ENCODE measurements around the gene CENPB.

Gene CENPB

GRCh38 chr20:3814928-3815495, 28.5 kb upstream of the CENPB start:
- Mint-ChIP-seq H3K27me3 (ENCODE audit: low read depth) (no peaks in the 10 kb centered on the region), H3K27ac (peak overlapping the region; percentile 89), H3K4me3 (peak overlapping the region; percentile 28), H3K4me1 (ENCODE audit: low read depth) (peaks cover 64% of the 10 kb centered on the region), H3K36me3 (ENCODE audit: low read depth) (peaks cover 15% of the 10 kb centered on the region), H3K9me3 (no peaks in the 10 kb centered on the region)

GRCh38 chr20:3813848-3814581, 27.5 kb upstream of the CENPB start:
- no peak overlapping the region for H3K4me3 Mint-ChIP-seq
- H3K36me3 Mint-ChIP-seq (ENCODE audit: low read depth) = peaks cover 15% of the 10 kb centered on the region
- H3K9me3 Mint-ChIP-seq = no peaks in the 10 kb centered on the region
- H3K27me3 Mint-ChIP-seq (ENCODE audit: low read depth) = no peaks in the 10 kb centered on the region
- H3K4me1 Mint-ChIP-seq (ENCODE audit: low read depth) = peaks cover 58% of the 10 kb centered on the region
- peak overlapping the region; percentile 71 for H3K27ac Mint-ChIP-seq

GRCh38 chr20:3812975-3813847, 26.7 kb upstream of the CENPB start:
- H3K4me3 Mint-ChIP-seq = no peak overlapping the region

GRCh38 chr20:3812259-3812681, 25.7 kb upstream of the CENPB start:
- peak overlapping the region; percentile 78 for H3K4me3 Mint-ChIP-seq
- peaks cover 54% of the 10 kb centered on the region for H3K4me1 Mint-ChIP-seq (ENCODE audit: low read depth)
- H3K9me3 Mint-ChIP-seq = no peaks in the 10 kb centered on the region
- H3K36me3 Mint-ChIP-seq (ENCODE audit: low read depth) = peaks cover 19% of the 10 kb centered on the region
- H3K27me3 Mint-ChIP-seq (ENCODE audit: low read depth) = no peaks in the 10 kb centered on the region
- H3K27ac Mint-ChIP-seq = peak overlapping the region; percentile 98

More at GRCh38 chr20:3812975-3813847, 26.7 kb upstream of the CENPB start:
- Mint-ChIP-seq H3K27ac (peak overlapping the region; percentile 56), H3K4me1 (ENCODE audit: low read depth) (peaks cover 53% of the 10 kb centered on the region), H3K27me3 (ENCODE audit: low read depth) (no peaks in the 10 kb centered on the region), H3K36me3 (ENCODE audit: low read depth) (peaks cover 16% of the 10 kb centered on the region), H3K9me3 (no peaks in the 10 kb centered on the region)

- H3K27ac Mint-ChIP-seq = peak overlapping the region; percentile 98
- H3K27me3 Mint-ChIP-seq (ENCODE audit: low read depth) = no peaks in the 10 kb centered on the region
- H3K36me3 Mint-ChIP-seq (ENCODE audit: low read depth) = peaks cover 25% of the 10 kb centered on the region
- no peaks in the 10 kb centered on the region for H3K9me3 Mint-ChIP-seq
- peaks cover 57% of the 10 kb centered on the region for H3K4me1 Mint-ChIP-seq (ENCODE audit: low read depth)
- peak overlapping the region; percentile 78 for H3K4me3 Mint-ChIP-seq
Observed at GRCh38 chr20:3811467-3812258, 25.1 kb upstream of the CENPB start.

- no peak overlapping the region for H3K27ac Mint-ChIP-seq
- H3K4me3 Mint-ChIP-seq = no peak overlapping the region
- no peaks in the 10 kb centered on the region for H3K9me3 Mint-ChIP-seq
- peaks cover 63% of the 10 kb centered on the region for H3K4me1 Mint-ChIP-seq (ENCODE audit: low read depth)
- peaks cover 44% of the 10 kb centered on the region for H3K36me3 Mint-ChIP-seq (ENCODE audit: low read depth)
- no peaks in the 10 kb centered on the region for H3K27me3 Mint-ChIP-seq (ENCODE audit: low read depth)
Observed at GRCh38 chr20:3808544-3808943, 22.0 kb upstream of the CENPB start.

- no peaks in the 10 kb centered on the region for H3K27me3 Mint-ChIP-seq (ENCODE audit: low read depth)
- H3K36me3 Mint-ChIP-seq (ENCODE audit: low read depth) = peaks cover 63% of the 10 kb centered on the region
- H3K9me3 Mint-ChIP-seq = no peaks in the 10 kb centered on the region
- H3K27ac Mint-ChIP-seq = peak overlapping the region; percentile 23
- H3K4me1 Mint-ChIP-seq (ENCODE audit: low read depth) = peaks cover 54% of the 10 kb centered on the region
- H3K4me3 Mint-ChIP-seq = no peak overlapping the region
Observed at GRCh38 chr20:3804781-3805180, 18.2 kb upstream of the CENPB start.

- peaks cover 58% of the 10 kb centered on the region for H3K4me1 Mint-ChIP-seq (ENCODE audit: low read depth)
- no peak overlapping the region for H3K4me3 Mint-ChIP-seq
- H3K27me3 Mint-ChIP-seq (ENCODE audit: low read depth) = no peaks in the 10 kb centered on the region
- peaks cover 65% of the 10 kb centered on the region for H3K36me3 Mint-ChIP-seq (ENCODE audit: low read depth)
- peak overlapping the region; percentile 64 for H3K27ac Mint-ChIP-seq
- H3K9me3 Mint-ChIP-seq = no peaks in the 10 kb centered on the region
Observed at GRCh38 chr20:3804254-3804751, 17.8 kb upstream of the CENPB start.

GRCh38 chr20:3803854-3804253, 17.3 kb upstream of the CENPB start:
- Mint-ChIP-seq H3K27me3 (ENCODE audit: low read depth) (no peaks in the 10 kb centered on the region), H3K9me3 (no peaks in the 10 kb centered on the region), H3K36me3 (ENCODE audit: low read depth) (peaks cover 69% of the 10 kb centered on the region), H3K27ac (peak overlapping the region; percentile 64), H3K4me1 (ENCODE audit: low read depth) (peaks cover 62% of the 10 kb centered on the region), H3K4me3 (peak overlapping the region; percentile 37)

GRCh38 chr20:3803289-3803688, 16.7 kb upstream of the CENPB start:
- Mint-ChIP-seq H3K9me3 (no peaks in the 10 kb centered on the region), H3K36me3 (ENCODE audit: low read depth) (peaks cover 74% of the 10 kb centered on the region), H3K4me1 (ENCODE audit: low read depth) (peaks cover 68% of the 10 kb centered on the region), H3K4me3 (no peak overlapping the region), H3K27ac (peak overlapping the region; percentile 62), H3K27me3 (ENCODE audit: low read depth) (no peaks in the 10 kb centered on the region)

GRCh38 chr20:3802524-3803239, 16.1 kb upstream of the CENPB start:
- no peak overlapping the region for H3K4me3 Mint-ChIP-seq
- no peaks in the 10 kb centered on the region for H3K27me3 Mint-ChIP-seq (ENCODE audit: low read depth)

GRCh38 chr20:3801846-3802245, 15.3 kb upstream of the CENPB start:
- Mint-ChIP-seq H3K36me3 (ENCODE audit: low read depth) (peaks cover 81% of the 10 kb centered on the region), H3K4me3 (no peak overlapping the region), H3K4me1 (ENCODE audit: low read depth) (peaks cover 67% of the 10 kb centered on the region), H3K27ac (no peak overlapping the region), H3K27me3 (ENCODE audit: low read depth) (no peaks in the 10 kb centered on the region), H3K9me3 (no peaks in the 10 kb centered on the region)

More at GRCh38 chr20:3802524-3803239, 16.1 kb upstream of the CENPB start:
- Mint-ChIP-seq H3K36me3 (ENCODE audit: low read depth) (peaks cover 77% of the 10 kb centered on the region), H3K27ac (peak overlapping the region; percentile 47), H3K4me1 (ENCODE audit: low read depth) (peaks cover 71% of the 10 kb centered on the region), H3K9me3 (no peaks in the 10 kb centered on the region)

GRCh38 chr20:3801299-3801698, 14.8 kb upstream of the CENPB start:
- Mint-ChIP-seq H3K27me3 (ENCODE audit: low read depth) (no peaks in the 10 kb centered on the region), H3K4me3 (no peak overlapping the region), H3K9me3 (no peaks in the 10 kb centered on the region), H3K27ac (no peak overlapping the region), H3K4me1 (ENCODE audit: low read depth) (peaks cover 64% of the 10 kb centered on the region), H3K36me3 (ENCODE audit: low read depth) (peaks cover 79% of the 10 kb centered on the region)
